ENCODE results near the gene PREPL.

The PREPL gene

DNA sequence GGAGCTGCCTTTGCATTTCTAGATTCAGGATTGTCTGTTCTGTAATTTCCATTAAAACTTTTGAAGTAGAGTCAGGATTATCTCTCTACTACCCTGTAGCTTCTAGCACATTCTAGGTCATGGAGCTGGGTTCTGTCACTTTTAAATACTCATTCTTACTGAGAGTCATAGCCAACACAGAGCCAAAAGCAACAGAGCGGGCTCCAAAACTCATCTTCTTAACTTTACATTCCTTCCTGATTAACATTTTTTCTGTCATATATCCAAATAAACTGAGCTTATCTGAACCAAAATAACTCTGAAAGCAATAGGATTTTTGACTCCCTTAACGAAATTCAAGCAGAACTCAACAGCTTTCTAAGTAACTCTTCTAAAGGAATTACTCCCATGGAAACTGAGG lies 12.9 kb downstream of the PREPL start:
- no peak overlapping the region for H3K4me3 ChIP-seq (ENCODE audit: low read depth, low read length)
- TF ChIP-seq, protein P1, sequence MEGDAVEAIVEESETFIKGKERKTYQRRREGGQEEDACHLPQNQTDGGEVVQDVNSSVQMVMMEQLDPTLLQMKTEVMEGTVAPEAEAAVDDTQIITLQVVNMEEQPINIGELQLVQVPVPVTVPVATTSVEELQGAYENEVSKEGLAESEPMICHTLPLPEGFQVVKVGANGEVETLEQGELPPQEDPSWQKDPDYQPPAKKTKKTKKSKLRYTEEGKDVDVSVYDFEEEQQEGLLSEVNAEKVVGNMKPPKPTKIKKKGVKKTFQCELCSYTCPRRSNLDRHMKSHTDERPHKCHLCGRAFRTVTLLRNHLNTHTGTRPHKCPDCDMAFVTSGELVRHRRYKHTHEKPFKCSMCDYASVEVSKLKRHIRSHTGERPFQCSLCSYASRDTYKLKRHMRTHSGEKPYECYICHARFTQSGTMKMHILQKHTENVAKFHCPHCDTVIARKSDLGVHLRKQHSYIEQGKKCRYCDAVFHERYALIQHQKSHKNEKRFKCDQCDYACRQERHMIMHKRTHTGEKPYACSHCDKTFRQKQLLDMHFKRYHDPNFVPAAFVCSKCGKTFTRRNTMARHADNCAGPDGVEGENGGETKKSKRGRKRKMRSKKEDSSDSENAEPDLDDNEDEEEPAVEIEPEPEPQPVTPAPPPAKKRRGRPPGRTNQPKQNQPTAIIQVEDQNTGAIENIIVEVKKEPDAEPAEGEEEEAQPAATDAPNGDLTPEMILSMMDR (IDR thresholded peaks at IDR 0.05; ENCODE audit: insufficient read depth, low read depth, low read length, missing control alignments): no peak
- no peak for DNase-seq (ENCODE audit: low read depth)

- no peak for DNase-seq (ENCODE audit: low read depth)
- no peak overlapping the region for H3K4me3 ChIP-seq (ENCODE audit: low read depth, low read length)
- TF ChIP-seq, protein P1 (IDR thresholded peaks at IDR 0.05; ENCODE audit: insufficient read depth, low read depth, low read length, missing control alignments): no peak
These were observed 13.8 kb downstream of the PREPL start for GRCh38 chr2:44347526-44347925.

GRCh38 chr2:44342854-44343253 lies 18.4 kb downstream of the PREPL start:
- DNase-seq (ENCODE audit: low read depth): peak; percentile 43
- TF ChIP-seq, protein P1 (IDR thresholded peaks at IDR 0.05; ENCODE audit: insufficient read depth, low read depth, low read length, missing control alignments): peak; percentile 20
- no peak overlapping the region for H3K4me3 ChIP-seq (ENCODE audit: low read depth, low read length)

DNA sequence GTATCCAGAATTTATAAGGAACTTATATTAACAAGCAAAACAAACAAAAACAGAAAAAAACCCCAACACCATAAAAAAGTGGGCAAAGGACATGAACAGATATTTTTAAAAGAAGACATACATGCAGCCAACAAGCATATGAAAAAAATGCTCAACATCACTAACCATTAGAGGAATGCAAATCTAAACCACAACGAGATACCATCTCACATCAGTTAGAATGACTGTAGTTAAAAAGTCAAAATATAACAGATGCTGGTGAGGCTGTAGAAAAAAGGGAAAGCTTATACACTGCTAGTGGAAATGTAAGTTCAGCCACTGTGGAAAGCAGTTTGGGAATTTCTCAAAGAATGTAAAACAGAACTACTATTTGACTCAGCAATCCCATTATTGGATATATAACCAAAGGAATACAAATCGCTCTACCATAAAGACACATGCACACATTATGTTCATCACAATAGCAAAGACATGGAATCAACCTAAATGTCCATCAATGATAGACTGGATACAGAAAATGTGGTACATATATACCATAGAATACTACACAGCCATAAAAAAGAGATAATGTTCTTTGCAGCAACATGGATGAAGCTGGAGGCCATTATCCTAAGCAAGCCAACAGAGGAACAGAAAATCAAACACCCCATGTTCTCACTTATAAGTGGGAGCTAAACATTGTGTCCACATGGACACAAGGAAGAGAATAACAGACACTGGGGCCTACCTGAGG lies 25.3 kb downstream of the PREPL start:
- H3K4me3 ChIP-seq (ENCODE audit: low read depth, low read length): no peak overlapping the region
- no peak for DNase-seq (ENCODE audit: low read depth)
- TF ChIP-seq, protein P1 (IDR thresholded peaks at IDR 0.05; ENCODE audit: insufficient read depth, low read depth, low read length, missing control alignments): no peak

- H3K4me3 ChIP-seq (ENCODE audit: low read depth, low read length): no peak overlapping the region
- TF ChIP-seq, protein P1 (IDR thresholded peaks at IDR 0.05; ENCODE audit: insufficient read depth, low read depth, low read length, missing control alignments): no peak
- DNase-seq (ENCODE audit: low read depth): no peak
These were observed 27.3 kb downstream of the PREPL start for GRCh38 chr2:44333994-44334393.

DNA sequence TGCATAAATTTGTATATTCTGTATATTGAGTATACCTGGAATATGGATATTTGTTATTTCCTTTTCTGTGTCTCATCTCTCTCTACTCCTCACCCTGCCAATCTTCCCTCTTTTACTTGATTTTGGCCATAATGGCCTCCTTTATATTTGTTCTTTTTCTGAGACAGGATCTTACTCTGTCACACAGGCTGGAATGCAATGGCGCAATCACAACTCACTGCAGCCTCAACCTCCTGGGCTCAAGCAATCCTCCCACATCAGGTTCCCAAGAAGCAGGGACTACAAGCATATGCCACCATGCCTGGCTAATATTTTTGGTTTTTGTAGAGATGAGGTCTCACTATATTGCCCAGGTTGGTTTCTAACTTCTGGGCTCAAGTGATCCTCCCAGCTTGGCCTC lies 30.5 kb downstream of the PREPL start:
- no peak for DNase-seq (ENCODE audit: low read depth)

More for the DNA sequence above, 30.5 kb downstream of the PREPL start:
- TF ChIP-seq, protein P1 (IDR thresholded peaks at IDR 0.05; ENCODE audit: insufficient read depth, low read depth, low read length, missing control alignments): no peak
- H3K4me3 ChIP-seq (ENCODE audit: low read depth, low read length): no peak overlapping the region

Data from GM12865 (cell line).